HG02642 (cell line): ENCODE data around the gene SLC17A3.

Source experiments
- ATAC-seq: cut with Tn5 transposase; IDR thresholded peaks from one replicate; pipeline ENCODE4 v1.9.1; 2021; ENCODE audit warnings: mild to moderate bottlenecking; ENCODE audit not compliant: unreplicated experiment, poor library complexity

Gene SLC17A3

GRCh38 chr6:25892877-25893276 is 18.8 kb upstream of the SLC17A3 start:
- ATAC-seq, result no peak

GRCh38 chr6:25889877-25890853 is 16.1 kb upstream of the SLC17A3 start:
- no peak for ATAC-seq

- no peak for ATAC-seq
Measured at GRCh38 chr6:25888626-25889025, 14.6 kb upstream of the SLC17A3 start.

- ATAC-seq, result no peak
Measured at GRCh38 chr6:25886066-25886465, 12.0 kb upstream of the SLC17A3 start.

- no peak for ATAC-seq
Measured at GRCh38 chr6:25883991-25884390, 9.9 kb upstream of the SLC17A3 start.

GRCh38 chr6:25883536-25883935 is 9.5 kb upstream of the SLC17A3 start:
- no peak for ATAC-seq

- no peak for ATAC-seq
Measured at GRCh38 chr6:25882051-25882496, 8.0 kb upstream of the SLC17A3 start.

- no peak for ATAC-seq
Measured at GRCh38 chr6:25880601-25881000, 6.6 kb upstream of the SLC17A3 start.

GRCh38 chr6:25878721-25879322 is 4.8 kb upstream of the SLC17A3 start:
- ATAC-seq, result no peak

- no peak for ATAC-seq
Measured at GRCh38 chr6:25875926-25876602, 2.0 kb upstream of the SLC17A3 start.

GRCh38 chr6:25875563-25875905 is 1.5 kb upstream of the SLC17A3 start:
- ATAC-seq, result no peak

GRCh38 chr6:25874822-25875562 is 949 bp upstream of the SLC17A3 start:
- ATAC-seq, result no peak

- ATAC-seq, result no peak
Measured at GRCh38 chr6:25872814-25873213, 1.2 kb downstream of the SLC17A3 start.

- no peak for ATAC-seq
Measured at GRCh38 chr6:25869840-25870239, 4.2 kb downstream of the SLC17A3 start.

- no peak for ATAC-seq
Measured at GRCh38 chr6:25868436-25869183, 5.4 kb downstream of the SLC17A3 start.

GRCh38 chr6:25866011-25866410 is 8.0 kb downstream of the SLC17A3 start:
- no peak for ATAC-seq

- no peak for ATAC-seq
Measured at GRCh38 chr6:25863360-25863759, 10.7 kb downstream of the SLC17A3 start.

GRCh38 chr6:25862199-25862598 is 11.8 kb downstream of the SLC17A3 start:
- no peak for ATAC-seq

GRCh38 chr6:25852756-25853155 is 21.3 kb downstream of the SLC17A3 start:
- ATAC-seq, result no peak

- ATAC-seq, result no peak
Measured at GRCh38 chr6:25851961-25852360, 22.1 kb downstream of the SLC17A3 start.
